MG63 (cell line): ENCODE measurements around the gene DGKG. TPM values are rescaled to one million over a fixed set of nuclear protein-coding genes. Genes with fewer than 3 reads are reported as not detected.

Source experiments
- DNase-seq: peaks from one replicate; pipeline ENCODE4 v3.0.0-alpha.2; 2020
- H3K27me3 ChIP-seq: fragments of 250-450 bp; sonication (Bioruptor Pico); 2 replicates; pipeline ENCODE4 v1.5.1; 2020; ENCODE audit warnings: mild to moderate bottlenecking, moderate library complexity
- H3K36me3 ChIP-seq: fragments of 250-450 bp; sonication (Bioruptor Pico); 2 replicates; pipeline ENCODE4 v1.5.1; 2020; ENCODE audit warnings: mild to moderate bottlenecking, moderate library complexity
- H3K4me3 ChIP-seq: fragments of 250-450 bp; sonication (Bioruptor Pico); 2 replicates; pipeline ENCODE4 v1.5.1; 2020; ENCODE audit warnings: mild to moderate bottlenecking, moderate library complexity
- H3K9me3 ChIP-seq: fragments of 250-450 bp; sonication (Bioruptor Pico); 2 replicates; pipeline ENCODE4 v1.5.1; 2020; ENCODE audit warnings: mild to moderate bottlenecking, moderate library complexity
- total RNA-seq: library from RNA; depleted of rRNA; stranded (reverse); fragments of >200 nt; shearing (Covaris generic); gene quantifications from 2 replicates; pipeline ENCODE4 v1.2.3, GENCODE V29; 2014; ENCODE audit warnings: low replicate concordance

Gene DGKG
- total RNA-seq, 1 experiment from 2014 or later = 2.6 TPM

- Histone ChIP-seq H3K4me3 (no peak overlapping the region), H3K27me3 (no peaks in the 10 kb centered on the region), H3K36me3 (no peaks in the 10 kb centered on the region), H3K9me3 (no peaks in the 10 kb centered on the region)
- DNase-seq = no peak
Observed at GRCh38 chr3:186110975-186111974, 250.8 kb downstream of the DGKG start.

- Histone ChIP-seq H3K36me3 (peaks cover 6% of the 10 kb centered on the region), H3K9me3 (no peaks in the 10 kb centered on the region), H3K27me3 (no peaks in the 10 kb centered on the region), H3K4me3 (peak overlapping the region; percentile 53)
- peak; percentile 23 for DNase-seq
Observed at GRCh38 chr3:186109897-186110803, 251.9 kb downstream of the DGKG start.

GRCh38 chr3:186108941-186109865 is 252.8 kb downstream of the DGKG start, which contains the start of gene ETV5:
TSS of gene ETV5 (minus strand) at chr3:186109089. CDS start at chr3:186105868, 3,221 bp downstream.
- Histone ChIP-seq H3K27me3 (no peaks in the 10 kb centered on the region), H3K36me3 (peaks cover 14% of the 10 kb centered on the region), H3K4me3 (peak within 1 kb of the TSS; percentile 80), H3K9me3 (no peaks in the 10 kb centered on the region)
- DNase-seq = peak; percentile 100

- peak overlapping the region; percentile 80 for H3K4me3 ChIP-seq
- DNase-seq = peak; percentile 77
- peaks cover 18% of the 10 kb centered on the region for H3K36me3 ChIP-seq
- H3K9me3 ChIP-seq = no peaks in the 10 kb centered on the region
- H3K27me3 ChIP-seq = no peaks in the 10 kb centered on the region
Observed at GRCh38 chr3:186108106-186108940, 253.7 kb downstream of the DGKG start.

GRCh38 chr3:186107215-186108105 is 254.6 kb downstream of the DGKG start:
- H3K4me3 ChIP-seq = peak overlapping the region; percentile 80
- DNase-seq = peak; percentile 84
- H3K9me3 ChIP-seq = no peaks in the 10 kb centered on the region
- no peaks in the 10 kb centered on the region for H3K27me3 ChIP-seq
- H3K36me3 ChIP-seq = peaks cover 23% of the 10 kb centered on the region

- Histone ChIP-seq H3K36me3 (peaks cover 36% of the 10 kb centered on the region), H3K27me3 (no peaks in the 10 kb centered on the region), H3K4me3 (no peak overlapping the region), H3K9me3 (no peaks in the 10 kb centered on the region)
- no peak for DNase-seq
Observed at GRCh38 chr3:186105543-186105942, 256.5 kb downstream of the DGKG start.

GRCh38 chr3:186102687-186103086 is 259.3 kb downstream of the DGKG start:
- Histone ChIP-seq H3K36me3 (peaks cover 42% of the 10 kb centered on the region), H3K9me3 (no peaks in the 10 kb centered on the region), H3K27me3 (no peaks in the 10 kb centered on the region), H3K4me3 (no peak overlapping the region)
- DNase-seq = peak; percentile 37

GRCh38 chr3:186100398-186100797 is 261.6 kb downstream of the DGKG start:
- no peaks in the 10 kb centered on the region for H3K27me3 ChIP-seq
- no peaks in the 10 kb centered on the region for H3K9me3 ChIP-seq
- H3K36me3 ChIP-seq = peaks cover 45% of the 10 kb centered on the region
- DNase-seq = no peak
- no peak overlapping the region for H3K4me3 ChIP-seq

GRCh38 chr3:186099178-186099577 is 262.9 kb downstream of the DGKG start:
- Histone ChIP-seq H3K9me3 (no peaks in the 10 kb centered on the region), H3K27me3 (no peaks in the 10 kb centered on the region), H3K4me3 (no peak overlapping the region), H3K36me3 (peaks cover 43% of the 10 kb centered on the region)
- DNase-seq = peak; percentile 84

GRCh38 chr3:186098740-186099139 is 263.3 kb downstream of the DGKG start:
- DNase-seq = no peak
- H3K9me3 ChIP-seq = no peaks in the 10 kb centered on the region

GRCh38 chr3:186097663-186098451 is 264.2 kb downstream of the DGKG start:
- no peaks in the 10 kb centered on the region for H3K27me3 ChIP-seq
- peak; percentile 80 for DNase-seq
- H3K36me3 ChIP-seq = peaks cover 45% of the 10 kb centered on the region
- no peaks in the 10 kb centered on the region for H3K9me3 ChIP-seq
- peak overlapping the region; percentile 29 for H3K4me3 ChIP-seq

More at GRCh38 chr3:186098740-186099139, 263.3 kb downstream of the DGKG start:
- H3K36me3 ChIP-seq = peaks cover 41% of the 10 kb centered on the region
- no peak overlapping the region for H3K4me3 ChIP-seq
- no peaks in the 10 kb centered on the region for H3K27me3 ChIP-seq

- Histone ChIP-seq H3K36me3 (peaks cover 44% of the 10 kb centered on the region), H3K27me3 (no peaks in the 10 kb centered on the region), H3K9me3 (no peaks in the 10 kb centered on the region), H3K4me3 (no peak overlapping the region)
- no peak for DNase-seq
Observed at GRCh38 chr3:186097317-186097662, 264.7 kb downstream of the DGKG start.
